NCI-H1048 (cell line): ENCODE data around the gene PLEKHM2.

Source experiments
- DNase-seq: peaks from one replicate; lab custom pipeline; 2025; lab: John Stamatoyannopoulos, UW

Gene PLEKHM2

DNA sequence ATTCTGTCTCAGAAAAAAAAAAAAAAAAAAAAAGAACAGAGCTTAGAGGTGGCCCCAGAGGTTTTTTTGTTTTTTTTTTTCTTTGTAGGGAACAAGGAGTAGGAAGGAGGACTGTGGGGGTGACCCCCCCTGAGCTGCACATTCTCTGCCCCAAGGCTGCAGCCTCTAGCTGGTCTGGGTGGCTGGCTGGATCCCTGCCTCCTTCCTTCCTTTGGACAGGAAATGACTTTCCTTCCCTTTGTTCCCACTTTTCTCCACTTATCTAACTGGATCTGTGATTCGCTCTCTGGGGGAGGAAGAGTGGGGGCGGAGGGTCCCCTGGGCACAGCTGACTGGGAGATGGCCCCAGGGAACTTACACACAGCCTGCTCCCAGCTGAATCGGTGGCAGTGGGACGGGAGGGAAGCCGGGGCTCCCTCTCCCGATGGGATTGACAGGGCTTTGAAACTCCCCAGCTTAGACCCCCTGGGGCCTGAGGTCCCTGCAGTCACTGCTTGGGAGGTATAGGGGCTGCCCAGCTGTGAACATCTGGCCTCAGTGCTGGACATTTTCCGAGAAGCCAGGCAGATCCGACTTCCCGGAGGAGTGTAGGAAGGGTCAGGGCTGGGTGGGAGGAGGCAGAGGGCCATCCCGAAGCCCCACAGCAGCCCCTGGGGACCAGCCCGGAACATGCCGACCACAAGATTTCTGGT lies 76.5 kb downstream of the PLEKHM2 start:
- DNase-seq, result no peak

DNA sequence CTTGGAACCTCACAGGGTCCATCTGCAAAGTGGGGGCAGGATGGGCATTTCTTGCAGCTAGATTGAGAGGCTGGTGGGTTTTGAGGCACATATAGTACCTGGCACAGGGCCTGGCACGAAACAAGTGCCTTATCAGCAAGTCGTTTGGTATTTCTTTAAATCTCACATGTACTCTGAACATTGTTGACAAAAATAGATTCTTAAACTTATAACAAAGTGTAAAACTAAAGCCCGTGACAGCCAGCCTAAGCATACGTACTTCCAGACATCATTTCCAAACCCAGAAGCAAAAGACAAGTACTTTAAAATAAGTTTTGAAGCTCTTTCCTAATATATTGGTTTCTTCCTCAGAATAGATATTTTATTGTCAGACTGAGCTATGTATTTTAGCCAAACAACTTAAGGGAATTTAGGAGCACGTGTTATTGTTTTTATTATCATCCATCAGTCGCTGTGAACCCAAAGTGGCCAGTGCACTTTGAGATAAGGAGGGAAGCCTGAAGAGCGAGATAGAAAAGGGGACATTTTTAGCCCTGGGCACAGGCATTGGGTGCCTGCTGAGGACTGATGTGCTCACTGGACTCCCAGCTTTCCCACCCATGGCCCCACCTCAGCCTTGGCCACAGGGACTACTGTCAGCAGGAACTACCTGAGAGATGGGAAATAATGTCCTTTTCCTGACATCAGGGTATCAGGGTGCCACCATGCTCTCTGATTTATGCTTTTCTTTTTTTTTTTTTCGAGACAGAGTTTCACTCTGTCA lies 77.4 kb downstream of the PLEKHM2 start:
- no peak for DNase-seq

DNA sequence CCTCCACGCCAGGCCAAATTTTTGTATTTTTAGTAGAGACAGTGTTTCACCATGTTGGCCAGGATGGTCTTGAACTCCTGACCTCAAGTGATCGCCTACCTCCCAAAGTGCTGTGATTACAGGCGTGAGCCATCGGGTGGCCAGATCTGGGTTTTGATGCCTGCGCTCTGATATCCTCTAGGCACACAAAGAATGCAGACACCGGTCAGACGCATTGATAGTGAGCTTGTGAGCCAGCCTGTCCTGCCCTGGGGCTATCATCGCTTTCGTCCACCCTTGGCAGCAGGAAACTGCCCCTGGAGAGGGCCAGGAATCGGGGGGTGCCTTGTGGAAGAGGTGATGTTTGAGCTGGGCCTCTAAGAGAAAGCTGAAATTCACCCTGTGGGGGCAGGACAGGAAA lies 78.4 kb downstream of the PLEKHM2 start:
- no peak for DNase-seq

DNA sequence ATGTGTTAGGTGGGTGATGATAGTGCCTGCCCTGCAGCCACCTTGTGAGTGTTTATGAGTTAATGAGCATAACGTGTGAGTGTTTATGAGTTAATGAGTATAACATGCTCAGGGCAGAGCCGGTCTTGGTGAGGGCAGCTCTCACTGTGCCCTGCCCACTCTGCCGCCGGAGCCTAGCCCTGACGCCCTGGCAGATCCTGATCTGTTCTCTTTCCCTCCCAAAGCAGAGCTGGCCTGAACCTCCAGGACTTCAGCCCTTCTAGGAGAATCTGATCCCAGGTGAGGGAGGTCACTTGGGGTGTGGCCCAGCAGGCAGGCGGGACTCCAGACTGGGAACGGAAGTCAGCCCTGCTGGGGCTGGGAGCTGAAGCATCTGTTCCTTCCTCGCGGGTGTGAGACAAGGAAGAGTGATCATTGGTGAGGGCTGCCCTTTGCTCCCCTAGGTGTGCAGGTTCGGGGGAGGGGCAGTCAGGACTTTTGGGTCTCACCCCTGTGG lies 80.2 kb downstream of the PLEKHM2 start:
- no peak for DNase-seq

DNA sequence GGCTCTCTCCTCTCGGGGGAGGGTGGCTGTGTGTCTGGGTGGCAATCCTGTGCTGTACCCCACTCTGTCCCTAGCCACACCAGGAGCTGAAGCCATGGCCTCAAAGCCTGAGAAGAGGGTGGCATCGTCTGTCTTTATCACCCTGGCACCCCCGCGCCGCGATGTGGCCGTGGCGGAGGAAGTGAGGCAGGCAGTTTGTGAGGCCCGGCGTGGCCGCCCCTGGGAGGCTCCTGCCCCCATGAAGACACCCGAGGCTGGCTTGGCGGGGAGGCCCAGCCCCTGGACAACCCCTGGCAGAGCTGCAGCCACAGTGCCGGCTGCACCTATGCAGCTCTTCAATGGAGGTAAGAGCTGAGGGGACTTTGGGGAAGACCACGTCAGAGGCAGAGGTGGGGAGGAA lies 80.8 kb downstream of the PLEKHM2 start:
- no peak for DNase-seq

GRCh38 chr1:15765495-15766194 lies 81.5 kb downstream of the PLEKHM2 start:
- no peak for DNase-seq

DNA sequence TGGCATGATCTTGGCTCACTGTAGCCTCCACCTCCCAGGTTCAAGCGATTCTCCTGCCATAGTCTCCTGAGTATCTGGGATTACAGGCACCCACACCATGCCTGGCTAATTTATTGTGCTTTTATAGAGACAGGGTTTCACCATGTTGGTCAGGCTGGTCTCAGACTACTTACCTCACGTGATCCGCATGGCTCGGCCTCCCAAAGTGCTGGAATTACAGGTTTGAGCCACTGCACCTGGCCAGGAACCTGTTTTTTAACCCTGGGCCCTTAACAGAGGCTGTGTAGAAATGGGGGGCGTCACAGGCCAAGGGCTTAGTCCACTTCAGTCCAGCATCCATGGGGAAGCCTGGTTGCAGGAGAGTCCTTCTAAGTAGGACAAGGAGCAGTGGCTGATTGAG lies 83.8 kb downstream of the PLEKHM2 start:
- DNase-seq, result no peak

- DNase-seq, result no peak
Observed at GRCh38 chr1:15768388-15768787, 84.3 kb downstream of the PLEKHM2 start.

GRCh38 chr1:15770313-15770962 lies 86.3 kb downstream of the PLEKHM2 start:
- DNase-seq, result no peak

DNA sequence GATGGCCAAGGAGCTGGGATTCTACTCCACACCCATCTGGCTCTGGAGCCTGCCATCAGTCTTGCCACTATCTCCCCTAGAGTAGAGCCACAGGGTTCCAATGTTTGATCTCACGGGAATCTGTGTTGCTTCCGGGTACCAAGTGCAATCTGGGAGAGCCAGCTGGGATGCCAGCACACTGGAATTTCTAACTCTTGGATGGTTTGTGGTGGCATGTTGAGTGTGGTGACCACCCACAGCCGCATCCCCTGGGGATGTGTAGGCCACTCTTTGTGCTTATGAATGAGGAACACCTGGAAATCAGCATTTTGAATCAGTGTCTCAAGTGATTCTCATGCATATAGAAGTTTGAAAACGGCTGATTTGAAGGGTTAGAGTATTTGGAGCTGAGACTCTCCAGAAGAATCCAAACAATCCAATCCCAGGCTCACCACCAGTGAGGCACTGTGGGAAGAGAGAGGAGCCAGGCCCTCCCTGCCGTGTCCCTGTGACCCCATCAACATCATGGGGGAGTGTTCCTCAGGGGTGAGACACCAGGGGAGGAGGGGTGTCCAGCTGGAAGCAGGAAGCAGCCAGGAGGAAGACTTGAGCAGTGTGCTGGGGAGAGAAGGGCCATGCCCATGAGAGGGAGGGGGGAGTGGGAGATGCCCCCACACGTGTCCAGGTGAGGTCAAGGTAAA lies 87.9 kb downstream of the PLEKHM2 start:
- DNase-seq, result no peak

GRCh38 chr1:15775706-15776105 lies 91.6 kb downstream of the PLEKHM2 start:
- DNase-seq, result no peak

DNA sequence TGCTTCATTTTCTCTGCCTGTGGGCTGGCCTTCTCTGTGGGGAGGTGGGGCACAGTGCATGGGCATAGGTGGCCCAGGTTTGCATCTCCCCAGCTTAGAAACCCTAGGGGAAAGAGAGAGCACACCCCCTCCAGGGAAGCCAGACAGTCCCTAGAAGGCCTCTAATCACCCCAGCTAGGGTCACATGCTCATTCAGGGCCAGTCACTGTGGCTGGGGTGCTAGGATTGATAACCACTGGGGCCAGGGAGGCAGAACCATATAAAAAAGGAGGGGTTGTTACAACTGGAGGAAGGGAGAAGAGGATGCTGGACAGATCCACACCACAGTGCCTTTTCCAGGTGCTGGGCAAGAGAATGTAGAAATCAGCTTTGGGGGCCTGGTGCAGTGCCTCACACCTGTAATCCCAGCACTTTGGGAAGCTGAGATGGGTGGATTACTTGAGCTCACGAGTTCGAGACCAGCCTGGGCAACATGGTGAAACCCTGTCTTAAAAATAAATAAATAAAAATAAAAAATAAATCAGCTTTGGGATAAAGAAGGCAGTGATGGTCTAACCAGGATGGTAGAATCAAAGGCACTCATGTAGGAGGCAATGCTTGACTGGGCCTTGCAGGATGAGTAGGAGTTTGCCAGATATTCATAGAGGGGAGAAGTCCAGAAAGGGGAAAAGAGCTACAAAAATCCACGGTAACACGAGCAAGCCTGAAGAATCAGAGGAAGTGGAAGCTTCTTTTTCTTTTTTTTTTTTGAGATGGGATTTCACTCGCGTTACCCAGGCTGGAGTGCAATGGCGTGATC lies 94.0 kb downstream of the PLEKHM2 start:
- no peak for DNase-seq
